WTC11 (cell line): ENCODE results near the gene BET1L. TPM values are rescaled to one million over a fixed set of nuclear protein-coding genes. Genes with fewer than 3 reads are reported as not detected.

Experiments
- ATAC-seq: fragments of 200-7000 bp; cut with Tn5 transposase; 2 replicates; pipeline ENCODE4 v1.10.0; 2021; ENCODE audit warnings: mild to moderate bottlenecking, moderate library complexity
- CTCF ChIA-PET: fragments of 300-600 bp; sonication (Branson Sonifier 250); formaldehyde crosslinking; loops from one replicate; lab custom pipeline; 2021; ENCODE audit warnings: antibody characterized with exemption; lab: Charles Lee
- POLR2A ChIA-PET: fragments of 350-600 bp; sonication (Branson Sonifier 250); formaldehyde crosslinking; loops from one replicate; lab custom pipeline; 2021; ENCODE audit warnings: antibody characterized with exemption; lab: Charles Lee
- DNase-seq: peaks from one replicate; pipeline ENCODE4 v3.0.0; 2021; ENCODE audit warnings: low spot score
- H3K27ac Mint-ChIP-seq: 2 replicates; pipeline ENCODE4 v1.8.0; 2021; ENCODE audit warnings: mixed read lengths
- H3K27me3 Mint-ChIP-seq: 2 replicates; pipeline ENCODE4 v1.8.0; 2021; ENCODE audit warnings: low read depth, mild to moderate bottlenecking, moderate library complexity, mixed read lengths
- H3K36me3 Mint-ChIP-seq: 2 replicates; pipeline ENCODE4 v1.8.0; 2021; ENCODE audit warnings: mixed read lengths
- H3K4me1 Mint-ChIP-seq: 2 replicates; pipeline ENCODE4 v1.8.0; 2022; ENCODE audit warnings: mixed read lengths
- H3K4me3 Mint-ChIP-seq: 2 replicates; pipeline ENCODE4 v1.8.0; 2021; ENCODE audit warnings: mild to moderate bottlenecking, moderate library complexity, mixed read lengths
- H3K9me3 Mint-ChIP-seq: 2 replicates; pipeline ENCODE4 v1.8.0; 2021; ENCODE audit warnings: mixed read lengths
- EMX1 ChIP-seq: fragments of 250-450 bp; sonication (Bioruptor Pico); IDR thresholded peaks from 2 replicates; pipeline ENCODE4 v1.8.0; 2021; ENCODE audit warnings: mild to moderate bottlenecking
- GTF2I ChIP-seq: fragments of 250-450 bp; sonication (Bioruptor Pico); conservative IDR thresholded peaks from 2 replicates; pipeline ENCODE4 v1.4.0; 2021; ENCODE audit warnings: mild to moderate bottlenecking
- HMGA2 ChIP-seq: fragments of 250-450 bp; sonication (Bioruptor Pico); IDR thresholded peaks from 2 replicates; pipeline ENCODE4 v1.4.0; 2021; ENCODE audit warnings: mild to moderate bottlenecking, moderate library complexity
- JUN ChIP-seq: sonication (generic); formaldehyde crosslinking; IDR thresholded peaks from 2 replicates; pipeline ENCODE4 v1.8.0; 2023; ENCODE audit warnings: mild to moderate bottlenecking, missing genetic modification reagents
- NFE2L1 ChIP-seq: sonication (generic); formaldehyde crosslinking; IDR thresholded peaks from 2 replicates; pipeline ENCODE4 v1.8.1; 2023; ENCODE audit warnings: missing genetic modification reagents
- NFYB ChIP-seq: sonication (generic); formaldehyde crosslinking; conservative IDR thresholded peaks from 2 replicates; pipeline ENCODE4 v1.8.0; 2022; ENCODE audit warnings: low read depth, missing genetic modification reagents
- NR3C1 ChIP-seq: sonication (generic); formaldehyde crosslinking; conservative IDR thresholded peaks from 2 replicates; pipeline ENCODE4 v1.8.1; 2023; ENCODE audit warnings: low read depth, mild to moderate bottlenecking, missing genetic modification reagents
- ZNF232 ChIP-seq: sonication (generic); formaldehyde crosslinking; IDR thresholded peaks from 2 replicates; pipeline ENCODE4 v1.8.0; 2022; ENCODE audit warnings: mild to moderate bottlenecking, missing genetic modification reagents
- ZNF396 ChIP-seq: fragments of 250-450 bp; sonication (Bioruptor Pico); IDR thresholded peaks from 2 replicates; pipeline ENCODE4 v1.8.0; 2021; ENCODE audit warnings: mild to moderate bottlenecking, moderate library complexity, borderline replicate concordance
- ZNF423 ChIP-seq: fragments of 250-450 bp; sonication (Bioruptor Pico); IDR thresholded peaks from 2 replicates; pipeline ENCODE4 v2.1.2; 2022; ENCODE audit warnings: mild to moderate bottlenecking, moderate library complexity
- ZNF671 ChIP-seq: fragments of 250-450 bp; sonication (Bioruptor Pico); IDR thresholded peaks from 2 replicates; pipeline ENCODE4 v1.8.0; 2021; ENCODE audit warnings: mild to moderate bottlenecking
- total RNA-seq: library from RNA; stranded (reverse); gene quantifications from 3 replicates; pipeline ENCODE4 v1.2.3, GENCODE V29; 2021
- TF ChIP-seq, protein P1 (sequence below): sonication (generic); formaldehyde crosslinking; IDR thresholded peaks from 2 replicates; pipeline ENCODE4 v1.8.0; 2023; ENCODE audit warnings: missing genetic modification reagents, mild to moderate bottlenecking, borderline replicate concordance
- TF ChIP-seq, protein P2 (sequence below): fragments of 250-450 bp; sonication (Bioruptor Pico); IDR thresholded peaks from 2 replicates; pipeline ENCODE4 v1.9.0; 2021; ENCODE audit warnings: mild to moderate bottlenecking
- TF ChIP-seq, protein P3 (sequence below): sonication (generic); formaldehyde crosslinking; IDR thresholded peaks from 2 replicates; pipeline ENCODE4 v1.8.1; 2022; ENCODE audit warnings: low read depth, mild to moderate bottlenecking, moderate library complexity, missing genetic modification reagents, borderline replicate concordance
- TF ChIP-seq, protein P4 (sequence below): sonication (generic); formaldehyde crosslinking; IDR thresholded peaks from 2 replicates; pipeline ENCODE4 v1.8.0; 2022; ENCODE audit warnings: mild to moderate bottlenecking, missing genetic modification reagents
- TF ChIP-seq, protein P5 (sequence below): sonication (generic); formaldehyde crosslinking; IDR thresholded peaks from 2 replicates; pipeline ENCODE4 v1.8.0; 2023; ENCODE audit warnings: mild to moderate bottlenecking, missing genetic modification reagents
- TF ChIP-seq, protein P6 (sequence below): sonication (generic); formaldehyde crosslinking; conservative IDR thresholded peaks from 2 replicates; pipeline ENCODE4 v1.8.1; 2022; ENCODE audit warnings: mild to moderate bottlenecking, missing genetic modification reagents

Gene BET1L
- total RNA-seq, 1 experiment from 2014 or later, result 51.4 TPM

DNA sequence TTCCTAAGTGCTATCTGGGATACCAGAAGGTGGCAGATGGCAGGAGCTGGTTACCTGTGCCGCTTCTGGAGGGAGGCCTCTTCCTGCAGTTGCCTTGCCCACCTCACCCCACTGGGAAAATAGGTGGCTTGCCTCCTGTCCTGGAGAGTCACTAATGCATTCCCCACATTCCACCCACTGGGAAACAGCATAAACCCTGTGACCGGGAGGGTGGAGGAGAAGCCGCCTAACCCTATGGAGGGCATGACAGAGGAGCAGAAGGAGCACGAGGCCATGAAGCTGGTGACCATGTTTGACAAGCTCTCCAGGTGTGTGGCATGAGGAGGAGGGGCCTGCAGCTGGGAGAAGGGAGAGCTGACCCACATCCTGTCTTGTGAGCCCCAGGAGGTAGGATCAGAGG lies 5.9 kb upstream of the BET1L start (continued):
- TF ChIP-seq, protein P1, sequence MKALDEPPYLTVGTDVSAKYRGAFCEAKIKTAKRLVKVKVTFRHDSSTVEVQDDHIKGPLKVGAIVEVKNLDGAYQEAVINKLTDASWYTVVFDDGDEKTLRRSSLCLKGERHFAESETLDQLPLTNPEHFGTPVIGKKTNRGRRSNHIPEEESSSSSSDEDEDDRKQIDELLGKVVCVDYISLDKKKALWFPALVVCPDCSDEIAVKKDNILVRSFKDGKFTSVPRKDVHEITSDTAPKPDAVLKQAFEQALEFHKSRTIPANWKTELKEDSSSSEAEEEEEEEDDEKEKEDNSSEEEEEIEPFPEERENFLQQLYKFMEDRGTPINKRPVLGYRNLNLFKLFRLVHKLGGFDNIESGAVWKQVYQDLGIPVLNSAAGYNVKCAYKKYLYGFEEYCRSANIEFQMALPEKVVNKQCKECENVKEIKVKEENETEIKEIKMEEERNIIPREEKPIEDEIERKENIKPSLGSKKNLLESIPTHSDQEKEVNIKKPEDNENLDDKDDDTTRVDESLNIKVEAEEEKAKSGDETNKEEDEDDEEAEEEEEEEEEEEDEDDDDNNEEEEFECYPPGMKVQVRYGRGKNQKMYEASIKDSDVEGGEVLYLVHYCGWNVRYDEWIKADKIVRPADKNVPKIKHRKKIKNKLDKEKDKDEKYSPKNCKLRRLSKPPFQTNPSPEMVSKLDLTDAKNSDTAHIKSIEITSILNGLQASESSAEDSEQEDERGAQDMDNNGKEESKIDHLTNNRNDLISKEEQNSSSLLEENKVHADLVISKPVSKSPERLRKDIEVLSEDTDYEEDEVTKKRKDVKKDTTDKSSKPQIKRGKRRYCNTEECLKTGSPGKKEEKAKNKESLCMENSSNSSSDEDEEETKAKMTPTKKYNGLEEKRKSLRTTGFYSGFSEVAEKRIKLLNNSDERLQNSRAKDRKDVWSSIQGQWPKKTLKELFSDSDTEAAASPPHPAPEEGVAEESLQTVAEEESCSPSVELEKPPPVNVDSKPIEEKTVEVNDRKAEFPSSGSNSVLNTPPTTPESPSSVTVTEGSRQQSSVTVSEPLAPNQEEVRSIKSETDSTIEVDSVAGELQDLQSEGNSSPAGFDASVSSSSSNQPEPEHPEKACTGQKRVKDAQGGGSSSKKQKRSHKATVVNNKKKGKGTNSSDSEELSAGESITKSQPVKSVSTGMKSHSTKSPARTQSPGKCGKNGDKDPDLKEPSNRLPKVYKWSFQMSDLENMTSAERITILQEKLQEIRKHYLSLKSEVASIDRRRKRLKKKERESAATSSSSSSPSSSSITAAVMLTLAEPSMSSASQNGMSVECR, result no peak

DNA sequence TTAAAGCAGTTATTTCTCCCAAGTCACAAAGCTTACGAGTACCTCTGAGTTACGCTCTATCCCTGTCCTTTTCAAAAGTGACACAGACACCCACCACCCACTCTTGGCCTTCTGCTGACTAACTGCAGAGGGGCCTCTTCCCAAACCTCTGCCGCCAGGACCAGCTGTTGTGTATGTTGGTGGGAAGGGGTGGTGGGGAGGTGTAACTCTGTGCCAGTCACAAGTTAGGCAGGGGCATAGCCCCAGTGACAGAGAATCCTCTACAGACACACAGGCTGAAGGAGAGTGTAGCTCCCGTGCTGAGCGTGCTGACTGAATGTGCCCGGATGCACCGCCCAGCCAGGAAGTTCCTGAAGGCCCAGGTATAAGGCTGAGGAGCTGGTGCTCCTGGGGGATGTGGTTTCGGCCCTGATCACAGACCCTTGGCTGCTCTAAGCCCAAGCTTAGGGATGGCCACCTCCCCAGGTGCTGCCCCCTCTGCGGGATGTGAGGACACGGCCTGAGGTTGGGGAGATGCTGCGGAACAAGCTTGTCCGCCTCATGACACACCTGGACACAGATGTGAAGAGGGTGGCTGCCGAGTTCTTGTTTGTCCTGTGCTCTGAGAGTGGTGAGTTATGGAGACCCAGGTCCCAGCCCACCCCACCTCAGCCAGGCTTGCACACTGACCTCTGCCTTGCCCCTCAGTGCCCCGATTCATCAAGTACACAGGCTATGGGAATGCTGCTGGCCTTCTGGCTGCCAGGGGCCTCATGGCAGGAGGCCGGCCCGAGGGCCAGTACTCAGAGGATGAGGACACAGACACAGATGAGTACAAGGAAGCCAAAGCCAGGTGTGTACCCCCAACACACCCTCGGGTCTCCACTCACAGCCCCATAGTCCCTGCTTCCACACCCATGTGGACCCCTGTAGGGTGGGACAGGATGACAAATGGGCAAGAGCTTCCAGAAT lies 5.2 kb upstream of the BET1L start:
- TF ChIP-seq, protein P2, sequence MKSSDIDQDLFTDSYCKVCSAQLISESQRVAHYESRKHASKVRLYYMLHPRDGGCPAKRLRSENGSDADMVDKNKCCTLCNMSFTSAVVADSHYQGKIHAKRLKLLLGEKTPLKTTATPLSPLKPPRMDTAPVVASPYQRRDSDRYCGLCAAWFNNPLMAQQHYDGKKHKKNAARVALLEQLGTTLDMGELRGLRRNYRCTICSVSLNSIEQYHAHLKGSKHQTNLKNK (CRISPR knock-in tag), result no peak
- TF ChIP-seq, protein P1, result no peak
- TF ChIP-seq ZNF396 (CRISPR knock-in tag) (no peak), ZNF232 (CRISPR knock-in tag) (no peak), NFYB (no peak), HMGA2 (CRISPR knock-in tag) (no peak), EMX1 (CRISPR knock-in tag) (no peak), NFE2L1 (CRISPR knock-in tag) (no peak), GTF2I (CRISPR knock-in tag) (no peak), ZNF671 (CRISPR knock-in tag) (no peak), JUN (CRISPR knock-in tag) (no peak), NR3C1 (no peak), ZNF423 (CRISPR knock-in tag) (no peak)
- TF ChIP-seq, protein P3, sequence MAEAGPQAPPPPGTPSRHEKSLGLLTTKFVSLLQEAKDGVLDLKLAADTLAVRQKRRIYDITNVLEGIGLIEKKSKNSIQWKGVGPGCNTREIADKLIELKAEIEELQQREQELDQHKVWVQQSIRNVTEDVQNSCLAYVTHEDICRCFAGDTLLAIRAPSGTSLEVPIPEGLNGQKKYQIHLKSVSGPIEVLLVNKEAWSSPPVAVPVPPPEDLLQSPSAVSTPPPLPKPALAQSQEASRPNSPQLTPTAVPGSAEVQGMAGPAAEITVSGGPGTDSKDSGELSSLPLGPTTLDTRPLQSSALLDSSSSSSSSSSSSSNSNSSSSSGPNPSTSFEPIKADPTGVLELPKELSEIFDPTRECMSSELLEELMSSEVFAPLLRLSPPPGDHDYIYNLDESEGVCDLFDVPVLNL (CRISPR knock-in tag), result no peak
- TF ChIP-seq, protein P4, sequence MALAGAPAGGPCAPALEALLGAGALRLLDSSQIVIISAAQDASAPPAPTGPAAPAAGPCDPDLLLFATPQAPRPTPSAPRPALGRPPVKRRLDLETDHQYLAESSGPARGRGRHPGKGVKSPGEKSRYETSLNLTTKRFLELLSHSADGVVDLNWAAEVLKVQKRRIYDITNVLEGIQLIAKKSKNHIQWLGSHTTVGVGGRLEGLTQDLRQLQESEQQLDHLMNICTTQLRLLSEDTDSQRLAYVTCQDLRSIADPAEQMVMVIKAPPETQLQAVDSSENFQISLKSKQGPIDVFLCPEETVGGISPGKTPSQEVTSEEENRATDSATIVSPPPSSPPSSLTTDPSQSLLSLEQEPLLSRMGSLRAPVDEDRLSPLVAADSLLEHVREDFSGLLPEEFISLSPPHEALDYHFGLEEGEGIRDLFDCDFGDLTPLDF (CRISPR knock-in tag), result no peak
- TF ChIP-seq, protein P5, sequence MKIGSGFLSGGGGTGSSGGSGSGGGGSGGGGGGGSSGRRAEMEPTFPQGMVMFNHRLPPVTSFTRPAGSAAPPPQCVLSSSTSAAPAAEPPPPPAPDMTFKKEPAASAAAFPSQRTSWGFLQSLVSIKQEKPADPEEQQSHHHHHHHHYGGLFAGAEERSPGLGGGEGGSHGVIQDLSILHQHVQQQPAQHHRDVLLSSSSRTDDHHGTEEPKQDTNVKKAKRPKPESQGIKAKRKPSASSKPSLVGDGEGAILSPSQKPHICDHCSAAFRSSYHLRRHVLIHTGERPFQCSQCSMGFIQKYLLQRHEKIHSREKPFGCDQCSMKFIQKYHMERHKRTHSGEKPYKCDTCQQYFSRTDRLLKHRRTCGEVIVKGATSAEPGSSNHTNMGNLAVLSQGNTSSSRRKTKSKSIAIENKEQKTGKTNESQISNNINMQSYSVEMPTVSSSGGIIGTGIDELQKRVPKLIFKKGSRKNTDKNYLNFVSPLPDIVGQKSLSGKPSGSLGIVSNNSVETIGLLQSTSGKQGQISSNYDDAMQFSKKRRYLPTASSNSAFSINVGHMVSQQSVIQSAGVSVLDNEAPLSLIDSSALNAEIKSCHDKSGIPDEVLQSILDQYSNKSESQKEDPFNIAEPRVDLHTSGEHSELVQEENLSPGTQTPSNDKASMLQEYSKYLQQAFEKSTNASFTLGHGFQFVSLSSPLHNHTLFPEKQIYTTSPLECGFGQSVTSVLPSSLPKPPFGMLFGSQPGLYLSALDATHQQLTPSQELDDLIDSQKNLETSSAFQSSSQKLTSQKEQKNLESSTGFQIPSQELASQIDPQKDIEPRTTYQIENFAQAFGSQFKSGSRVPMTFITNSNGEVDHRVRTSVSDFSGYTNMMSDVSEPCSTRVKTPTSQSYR (CRISPR knock-in tag), result no peak
- TF ChIP-seq, protein P6, sequence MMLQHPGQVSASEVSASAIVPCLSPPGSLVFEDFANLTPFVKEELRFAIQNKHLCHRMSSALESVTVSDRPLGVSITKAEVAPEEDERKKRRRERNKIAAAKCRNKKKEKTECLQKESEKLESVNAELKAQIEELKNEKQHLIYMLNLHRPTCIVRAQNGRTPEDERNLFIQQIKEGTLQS (CRISPR knock-in tag), result no peak
- H3K9me3 Mint-ChIP-seq, result no peaks in the 10 kb centered on the region
- H3K27ac Mint-ChIP-seq, result no peak overlapping the region
- ATAC-seq, result no peak
- ChIA-PET CTCF (interaction anchor here (0.7 to 3.2 kb wide), 2 partner anchors 39 to 94 kb away, joined by 3 to 10 read pairs; no protein-coding TSS in a partner anchor), POLR2A (no interaction called here)
- H3K27me3 Mint-ChIP-seq, result no peaks in the 10 kb centered on the region
- no peak for DNase-seq
- H3K4me1 Mint-ChIP-seq, result 0 out of 2 replicates have a peak, but pooled peaks cover 4% of the 10 kb centered on the region
- peaks cover 41% of the 10 kb centered on the region for H3K36me3 Mint-ChIP-seq
- no peak overlapping the region for H3K4me3 Mint-ChIP-seq
